Stimulated activated CD4-positive, alpha-beta T cell treated with anti-CD3 and anti-CD28 coated beads, Interleukin-1b, Interleukin-23, amount 100 ng/mL, for 1 hour (primary cell): ENCODE results near the gene CCNH.

ENCODE experiments used
- DNase-seq, 2 donors: peaks; one replicate each; pipeline ENCODE4 v3.0.0-alpha.2; 2020; ENCODE audit warnings: low read depth in 2 of 2

Gene CCNH

DNA sequence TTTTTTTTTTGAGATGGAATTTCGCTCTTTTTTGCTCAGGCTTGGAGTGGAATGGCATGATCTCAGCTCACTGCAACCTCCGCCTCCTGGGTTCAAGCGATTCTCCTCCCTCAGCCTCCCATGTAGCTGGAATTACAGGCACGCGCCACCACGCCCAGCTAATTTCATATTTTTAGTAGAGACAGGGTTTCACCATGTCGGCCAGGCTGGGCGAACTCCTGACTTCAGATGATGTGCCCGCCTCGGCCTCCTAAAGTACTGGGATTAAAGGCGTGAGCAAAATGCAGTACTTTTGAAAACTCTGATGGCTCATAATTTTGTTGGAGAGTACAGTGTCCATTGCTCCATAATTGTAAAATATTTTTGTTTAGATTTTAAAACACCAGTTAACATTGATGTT, 52.6 kb downstream of the CCNH start:
- no peak for DNase-seq

DNA sequence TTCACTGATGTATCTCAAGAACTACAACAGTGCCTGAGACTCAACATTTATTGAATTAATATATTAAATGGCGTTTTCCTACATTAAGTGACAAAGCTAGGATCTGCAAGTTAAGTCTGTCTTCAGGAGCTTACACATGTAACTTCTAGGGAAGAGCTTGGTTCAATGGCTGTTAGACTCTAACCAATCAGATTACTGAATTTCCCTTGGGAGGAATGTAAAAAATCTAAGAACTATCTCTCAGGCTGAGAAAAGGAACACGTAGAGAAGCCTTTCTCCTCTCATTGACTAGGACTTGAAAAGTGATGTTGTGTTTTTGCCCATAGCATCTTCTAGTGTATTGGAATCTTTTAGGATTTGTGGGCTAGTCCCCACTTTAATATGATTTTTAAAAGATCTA, 53.6 kb downstream of the CCNH start:
- DNase-seq = no peak

DNA sequence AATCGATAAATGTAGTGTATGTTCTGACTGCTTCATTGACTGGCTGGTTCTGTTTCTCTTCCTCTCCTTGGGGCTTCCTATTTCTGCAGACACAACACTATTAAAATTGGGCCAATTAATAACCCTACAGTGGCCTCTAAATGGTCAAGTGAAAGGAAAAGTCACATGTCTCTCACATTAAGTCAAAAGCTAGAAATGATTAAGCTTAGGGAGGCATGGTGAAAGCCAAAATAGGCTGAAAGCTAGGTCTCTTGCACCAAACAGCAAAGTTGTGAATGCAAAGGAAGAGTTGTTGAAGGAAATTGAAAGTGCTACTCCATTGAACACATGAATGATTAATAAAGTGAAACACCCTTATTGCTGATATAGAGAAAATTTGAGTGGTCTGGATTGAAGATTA, 58.2 kb downstream of the CCNH start:
- DNase-seq = no peak

DNA sequence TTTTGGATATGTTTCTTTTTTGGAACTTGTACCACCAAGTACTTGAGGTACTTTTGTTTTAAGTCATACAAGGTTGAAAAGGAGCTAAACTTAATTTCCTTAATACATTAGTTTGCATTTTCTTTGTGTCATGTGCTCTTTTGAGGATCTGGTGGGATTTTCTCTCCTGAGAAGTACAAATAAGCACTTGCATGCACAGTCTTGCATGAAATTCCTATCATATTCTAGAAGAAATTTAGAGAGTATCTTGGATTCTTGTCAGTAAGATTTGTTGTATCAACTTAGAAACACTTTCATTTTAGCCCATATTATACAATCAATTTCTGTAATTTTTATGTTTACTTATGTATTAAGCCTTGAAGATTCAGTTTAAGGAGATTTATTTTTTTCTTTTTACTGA, 64.9 kb downstream of the CCNH start:
- DNase-seq = no peak

DNA sequence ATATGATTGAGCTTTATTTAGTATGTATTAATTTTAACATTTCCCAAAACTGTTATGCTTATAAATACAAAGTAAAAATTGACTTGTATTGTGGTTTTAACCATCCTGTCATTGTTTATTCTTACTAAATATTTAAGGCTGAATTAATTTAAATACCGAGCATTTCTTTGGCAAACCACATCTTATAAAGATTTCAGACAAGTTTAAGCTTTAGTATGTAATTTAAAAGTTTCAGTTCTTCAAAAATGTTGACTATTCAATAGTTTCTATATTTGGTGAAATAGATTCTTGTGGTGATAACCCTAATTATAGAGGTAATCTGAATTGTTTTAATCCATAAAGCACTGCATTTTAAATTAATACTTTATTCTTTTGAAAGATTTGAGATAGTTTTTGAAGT, 65.5 kb downstream of the CCNH start:
- no peak for DNase-seq
